ENCODE data around the gene LNX1. TPM values are rescaled to one million over a fixed set of nuclear protein-coding genes. Genes with fewer than 3 reads are reported as not detected.

The LNX1 gene
- total RNA-seq: 2.8 and 3.0 TPM in 2 replicates

GRCh38 chr4:53591372-53591892 lies at the start of gene LNX1:
Gene LNX1 (minus strand): TSS chr4:53591486. CDS start chr4:53574002, 17,484 bp downstream.

Other genes starting within 250 kb of the LNX1 start
- gene SCFD2, start 225.4 kb downstream of the LNX1 start, total RNA-seq: 14.6 and 14.9 TPM in 2 replicates
- gene FIP1L1, start 213.8 kb downstream of the LNX1 start, total RNA-seq: 26.2 and 29.0 TPM in 2 replicates